ENCODE data around the gene MICA.

Gene MICA

GRCh38 chr6:31460361-31461025 lies 57.1 kb downstream of the MICA start:
- DNase-seq (ENCODE audit: low read depth): no peak

GRCh38 chr6:31462026-31462963 lies 58.9 kb downstream of the MICA start:
- DNase-seq (ENCODE audit: low read depth): no peak

- peak; percentile 86 for DNase-seq (ENCODE audit: low read depth)
Observed at GRCh38 chr6:31462964-31463870, 59.8 kb downstream of the MICA start.

- DNase-seq (ENCODE audit: low read depth): no peak
Observed at GRCh38 chr6:31464252-31465184, 61.1 kb downstream of the MICA start.

Data from activated T-cell treated with anti-CD3 and anti-CD28 coated beads for 24 hours (primary cell).